ENCODE data around the gene GIMAP2. TPM values are rescaled to one million over a fixed set of nuclear protein-coding genes. Genes with fewer than 3 reads are reported as not detected.

GIMAP2 gene
- total RNA-seq, 1 experiment from 2014 or later: not detected

- no peak overlapping the region for H3K4me2 ChIP-seq (ENCODE audit: low read length)
- H3K9ac ChIP-seq (ENCODE audit: low read length): no peak overlapping the region
- no peaks in the 10 kb centered on the region for H3K4me1 ChIP-seq (ENCODE audit: control insufficient read depth in 1 of 2, insufficient read depth in 2 of 2, low read length in 2 of 2)
- H3K27me3 ChIP-seq (ENCODE audit: insufficient read depth, low read length): peaks cover 10% of the 10 kb centered on the region; the same call in 1 of the 2 replicates
- RAD21 ChIA-PET (ENCODE audit: low non-redundant PET in 1 of 2, low total read pairs in 2 of 2, uncharacterized antibody in 2 of 2, unreplicated experiment in 2 of 2): no interaction called here
- DNase-seq (ENCODE audit: low read depth, low spot score) (no peak), ATAC-seq (no peak)
- intact Hi-C loops (cut with micrococcal nuclease): no loop called here
- no peak overlapping the region for H2AFZ ChIP-seq (ENCODE audit: low read depth, low read length, poor library complexity, severe bottlenecking)
- no peak overlapping the region for H3K27ac ChIP-seq (ENCODE audit: low read depth, low read length)
- POLR2A ChIA-PET: no interaction called here
- no peaks in the 10 kb centered on the region for H4K20me1 ChIP-seq (ENCODE audit: insufficient read depth)
- no peak overlapping the region for H3K4me3 ChIP-seq (replicated peaks in 1 of 2; ENCODE audit: low read depth in 1 of 2, low read length in 2 of 2)
- H3K79me2 ChIP-seq (ENCODE audit: insufficient read depth, low read length): no peaks in the 10 kb centered on the region
- TF ChIP-seq TCF7L2 (IDR thresholded peaks at IDR 0.05; ENCODE audit: borderline replicate concordance, extremely low read depth, insufficient read depth, insufficient read length): no peak
- no peak for TF ChIP-seq ZBTB33 (IDR thresholded peaks at IDR 0.05; ENCODE audit: extremely low read depth, insufficient replicate concordance, low read length)
- TF ChIP-seq EZH2 (IDR thresholded peaks at IDR 0.05): no peak
- no peaks in the 10 kb centered on the region for H3K36me3 ChIP-seq (ENCODE audit: control insufficient read depth in 1 of 2, insufficient read depth in 2 of 2, low read length in 2 of 2)
- no peaks in the 10 kb centered on the region for H3K9me2 ChIP-seq (ENCODE audit: insufficient read depth)
- no peaks in the 10 kb centered on the region; a peak in 1 of 4 replicates for H3K9me3 ChIP-seq (ENCODE audit: control insufficient read depth in 1 of 2, insufficient read depth in 1 of 2, low read depth in 1 of 2, low read length in 2 of 2)
- CTCF ChIA-PET: no interaction called here
- BruUV-seq (replicated peaks): no TSS peak
Observed at GRCh38 chr7:150727381-150727780, 41.9 kb downstream of the GIMAP2 start.

- TF ChIP-seq CTCF (IDR thresholded peaks at IDR 0.05 in 2 of 3, conservative IDR thresholded peaks at IDR 0.05 in 1 of 3; ENCODE audit: borderline replicate concordance in 1 of 3, insufficient read depth in 1 of 3, low read depth in 2 of 3, low read length in 2 of 3) (no peak), CEBPB (IDR thresholded peaks at IDR 0.05; ENCODE audit: low read depth) (no peak), SIN3A (IDR thresholded peaks at IDR 0.05; ENCODE audit: low read depth) (no peak), EZH2phosphoT487 (IDR thresholded peaks at IDR 0.05; ENCODE audit: borderline replicate concordance) (no peak), MAX (IDR thresholded peaks at IDR 0.05) (no peak), POLR2AphosphoS5 (IDR thresholded peaks at IDR 0.05; ENCODE audit: low read depth, low read length) (no peak), TCF7L2 (IDR thresholded peaks at IDR 0.05; ENCODE audit: borderline replicate concordance, extremely low read depth, insufficient read depth, insufficient read length) (no peak), FOSL1 (IDR thresholded peaks at IDR 0.05; ENCODE audit: low read depth) (no peak), ZNF274 (IDR thresholded peaks at IDR 0.05; ENCODE audit: low read depth, low read length) (no peak), SRF (IDR thresholded peaks at IDR 0.05; ENCODE audit: low read depth) (no peak), EGR1 (IDR thresholded peaks at IDR 0.05; ENCODE audit: low read depth) (no peak), POLR2A (IDR thresholded peaks at IDR 0.05; ENCODE audit: borderline replicate concordance, extremely low read depth, insufficient read depth, insufficient read length) (no peak)
- no peak for DNase-seq (ENCODE audit: low read depth, low spot score)
- Histone ChIP-seq H3K9me2 (ENCODE audit: insufficient read depth) (no peaks in the 10 kb centered on the region), H3K9me3 (ENCODE audit: control insufficient read depth in 1 of 2, insufficient read depth in 1 of 2, low read depth in 1 of 2, low read length in 2 of 2) (no peaks in the 10 kb centered on the region; a peak in 1 of 4 replicates), H3K36me3 (ENCODE audit: control insufficient read depth in 1 of 2, insufficient read depth in 2 of 2, low read length in 2 of 2) (no peaks in the 10 kb centered on the region), H4K20me1 (ENCODE audit: insufficient read depth) (no peaks in the 10 kb centered on the region), H2AFZ (ENCODE audit: low read depth, low read length, poor library complexity, severe bottlenecking) (no peak overlapping the region), H3K79me2 (ENCODE audit: insufficient read depth, low read length) (no peaks in the 10 kb centered on the region), H3K9ac (ENCODE audit: low read length) (no peak overlapping the region), H3K4me3 (replicated peaks in 1 of 2; ENCODE audit: low read depth in 1 of 2, low read length in 2 of 2) (no peak overlapping the region), H3K4me2 (ENCODE audit: low read length) (no peak overlapping the region), H3K27ac (ENCODE audit: low read depth, low read length) (no peak overlapping the region), H3K4me1 (ENCODE audit: control insufficient read depth in 1 of 2, insufficient read depth in 2 of 2, low read length in 2 of 2) (no peaks in the 10 kb centered on the region), H3K27me3 (ENCODE audit: insufficient read depth, low read length) (peaks cover 10% of the 10 kb centered on the region; the same call in 1 of the 2 replicates)
- ATAC-seq: no peak
- BruUV-seq (replicated peaks): no TSS peak
- ChIA-PET POLR2A (no interaction called here), CTCF (no interaction called here), RAD21 (ENCODE audit: low non-redundant PET in 1 of 2, low total read pairs in 2 of 2, uncharacterized antibody in 2 of 2, unreplicated experiment in 2 of 2) (no interaction called here)
- intact Hi-C loops (cut with micrococcal nuclease): no loop called here
Observed at GRCh38 chr7:150728011-150728410, 42.5 kb downstream of the GIMAP2 start.
